Heart left ventricle (tissue), 13 donors: ENCODE measurements around the gene ARL2BP.

Experiments
- CTCF ChIP-seq, 12 donors: fragments of 200-600 bp; sonication (generic) in 4 of 12; IDR thresholded peaks; one replicate each; pipeline versions ENCODE4 v1.5.0 to v1.8.0; 2018 to 2022; ENCODE audit warnings: antibody characterized with exemption in 12 of 12, mild to moderate bottlenecking in 5 of 12
- POLR2A ChIP-seq, 2 donors: fragments of 450-650 bp; IDR thresholded peaks; one replicate each; pipeline ENCODE4 v1.6.1; 2017; ENCODE audit warnings: antibody characterized with exemption in 2 of 2, mild to moderate bottlenecking in 2 of 2, moderate library complexity in 2 of 2
- donor health status: ischemic (EF 13 %, LVEDD 7.1; RV severe dilation, severe dysfunction).
- donor health status: DM: no; HTN: yes; CAD: no.
- donor health status: DM: no; HTN: no; CAD: no.
- donor health status: ischemic (EF 25% LVEDD 6.9; RV normal size, moderate dysfunction).
- donor health status: ischemic (EF 25% LVEDD 5.7; RV mildly dilated, moderate dysfunction).
- donor health status: ischemic (EF 35%, LVEDD 5.7; RV mildly dilated, moderate dysfunction).
- donor health status: nonischemic (EF 11% LVEDD 7.7; RV severe dilation, severe dysfunction).
- donor health status: DM: yes; HTN: yes; CAD: no.
- donor health status: PGD.
- donor health status: ischemic (EF 29% LVEDD 5.4; RV normal size, mild dysfunction).
- donor health status: nonischemic (EF 23%, LVEDD 6.1; RV moderate dilation, normal function).

- TF ChIP-seq CTCF (IDR thresholded peaks at IDR 0.05) (no peak), POLR2A (IDR thresholded peaks at IDR 0.05) (no peak)
These were observed 25.4 kb downstream of the ARL2BP start for GRCh38 chr16:57270221-57271062.
